SW480 (cell line): ENCODE results near the gene TH.
"Not testable (repeated sequence)": the region's sequence is repeated elsewhere in the genome, so short reads cannot be mapped to it uniquely, and the experiment has no call there.

Experiments
- DNase-seq: peaks from one replicate; pipeline ENCODE4 v3.0.0-alpha.2; 2016; ENCODE audit warnings: low spot score

The TH gene

GRCh38 chr11:2129699-2130366 lies 41.8 kb downstream of the TH start:
- no peak for DNase-seq

GRCh38 chr11:2129308-2129698 lies 42.3 kb downstream of the TH start:
- DNase-seq, result no peak

GRCh38 chr11:2128511-2129307 lies 42.9 kb downstream of the TH start:
- no peak for DNase-seq

- DNase-seq, result no peak
Measured at GRCh38 chr11:2128130-2128510, 43.5 kb downstream of the TH start.

GRCh38 chr11:2127482-2128129 lies 44.0 kb downstream of the TH start:
- no peak for DNase-seq

- no peak for DNase-seq
Measured at GRCh38 chr11:2126520-2127085, 45.0 kb downstream of the TH start.

GRCh38 chr11:2124736-2125484 lies 46.7 kb downstream of the TH start:
- not testable (repeated sequence) for DNase-seq

GRCh38 chr11:2123628-2123960 lies 48.0 kb downstream of the TH start:
- DNase-seq, result no peak

- no peak for DNase-seq
Measured at GRCh38 chr11:2122907-2123627, 48.5 kb downstream of the TH start.

- no peak for DNase-seq
Measured at GRCh38 chr11:2122222-2122906, 49.3 kb downstream of the TH start.

- DNase-seq, result no peak
Measured at GRCh38 chr11:2121227-2122130, 50.1 kb downstream of the TH start.

- DNase-seq, result no peak
Measured at GRCh38 chr11:2120359-2121100, 51.1 kb downstream of the TH start.

- DNase-seq, result no peak
Measured at GRCh38 chr11:2118677-2119076, 52.9 kb downstream of the TH start.

GRCh38 chr11:2116680-2117079 lies 54.9 kb downstream of the TH start:
- no peak for DNase-seq

- DNase-seq, result no peak
Measured at GRCh38 chr11:2115308-2115707, 56.3 kb downstream of the TH start.

GRCh38 chr11:2114430-2115241 lies 57.0 kb downstream of the TH start:
- no peak for DNase-seq
